Breast epithelium (tissue), 4 donors: ENCODE measurements around the gene PRDX1. TPM values are rescaled to one million over a fixed set of nuclear protein-coding genes. Genes with fewer than 3 reads are reported as not detected.

Experiments
- DNase-seq, 2 donors: peaks; one replicate each; pipeline ENCODE4 v3.0.0-alpha.2; 2019; ENCODE audit warnings: low spot score in 2 of 2
- H3K27ac ChIP-seq, 2 donors: fragments of 200-600 bp; sonication (generic) in 1 of 2; one replicate each; pipeline ENCODE4 v1.5.1; 2016 to 2019; ENCODE audit warnings: mild to moderate bottlenecking in 1 of 2
- H3K27me3 ChIP-seq, 2 donors: fragments of 200-600 bp; sonication (generic) in 1 of 2; one replicate each; pipeline versions ENCODE4 v1.5.1 to v1.6.0; 2017 to 2019; ENCODE audit warnings: control low read depth in 1 of 2, mild to moderate bottlenecking in 1 of 2
- H3K36me3 ChIP-seq: fragments of 200-600 bp; one replicate; pipeline ENCODE4 v1.5.1; 2019
- H3K4me1 ChIP-seq, 2 donors: fragments of 200-600 bp; sonication (generic); one replicate each; pipeline ENCODE4 v1.5.1; 2016 to 2019; ENCODE audit warnings: control low read depth in 1 of 2
- H3K4me3 ChIP-seq, 3 donors: fragments of 200-600 bp; sonication (generic); 1 replicate in 2 of 3; 2 replicates in 1 of 3; pipeline ENCODE4 v1.5.1; 2016 to 2019; ENCODE audit warnings: mild to moderate bottlenecking in 3 of 3, moderate library complexity in 2 of 3
- H3K9me3 ChIP-seq, 2 donors: fragments of 200-600 bp; sonication (generic) in 1 of 2; one replicate each; pipeline ENCODE4 v1.5.1; 2016 to 2019; ENCODE audit warnings: control low read depth in 1 of 2
- POLR2A ChIP-seq: fragments of 450-650 bp; IDR thresholded peaks from one replicate; pipeline ENCODE4 v1.6.1; 2016; ENCODE audit warnings: antibody characterized with exemption, mild to moderate bottlenecking, moderate library complexity
- POLR2AphosphoS5 ChIP-seq, 3 donors: sonication (generic); formaldehyde crosslinking; IDR thresholded peaks; one replicate each; pipeline ENCODE4 v1.6.1; 2017; ENCODE audit warnings: antibody characterized with exemption in 3 of 3
- intact Hi-C: fragments of 100-400 bp; cut with DNase I; formaldehyde crosslinking; loops from one replicate; pipeline ENCODE4 v1.15.1; 2023; ENCODE audit warnings: low total_unique reads
- total RNA-seq, 3 donors: library from RNA; depleted of rRNA; stranded (reverse); fragments of >200 nt; gene quantifications; one replicate each; pipeline ENCODE4 v1.1.0, GENCODE V29; 2016
- TF ChIP-seq, protein P1 (sequence below), 3 donors: fragments of 450-650 bp; IDR thresholded peaks; one replicate each; pipeline ENCODE4 v1.5.1; 2016 to 2017; ENCODE audit warnings: antibody characterized with exemption in 3 of 3, mild to moderate bottlenecking in 3 of 3, moderate library complexity in 3 of 3

PRDX1 gene
- total RNA-seq, 3 donors from 2014 or later, result 178 to 313 (median 308) TPM

- peak; percentile 66 to 68 for DNase-seq
- H3K27me3 ChIP-seq, result no peaks in the 10 kb centered on the region
- peak overlapping the region; percentile 21 to 27 for H3K27ac ChIP-seq
- TF ChIP-seq, protein P1, sequence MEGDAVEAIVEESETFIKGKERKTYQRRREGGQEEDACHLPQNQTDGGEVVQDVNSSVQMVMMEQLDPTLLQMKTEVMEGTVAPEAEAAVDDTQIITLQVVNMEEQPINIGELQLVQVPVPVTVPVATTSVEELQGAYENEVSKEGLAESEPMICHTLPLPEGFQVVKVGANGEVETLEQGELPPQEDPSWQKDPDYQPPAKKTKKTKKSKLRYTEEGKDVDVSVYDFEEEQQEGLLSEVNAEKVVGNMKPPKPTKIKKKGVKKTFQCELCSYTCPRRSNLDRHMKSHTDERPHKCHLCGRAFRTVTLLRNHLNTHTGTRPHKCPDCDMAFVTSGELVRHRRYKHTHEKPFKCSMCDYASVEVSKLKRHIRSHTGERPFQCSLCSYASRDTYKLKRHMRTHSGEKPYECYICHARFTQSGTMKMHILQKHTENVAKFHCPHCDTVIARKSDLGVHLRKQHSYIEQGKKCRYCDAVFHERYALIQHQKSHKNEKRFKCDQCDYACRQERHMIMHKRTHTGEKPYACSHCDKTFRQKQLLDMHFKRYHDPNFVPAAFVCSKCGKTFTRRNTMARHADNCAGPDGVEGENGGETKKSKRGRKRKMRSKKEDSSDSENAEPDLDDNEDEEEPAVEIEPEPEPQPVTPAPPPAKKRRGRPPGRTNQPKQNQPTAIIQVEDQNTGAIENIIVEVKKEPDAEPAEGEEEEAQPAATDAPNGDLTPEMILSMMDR (IDR thresholded peaks at IDR 0.05), result no peak
- TF ChIP-seq POLR2A (no peak), POLR2AphosphoS5 (IDR thresholded peaks at IDR 0.05) (peak in 2 of 3 donors; percentile 37 to 67)
- no peaks in the 10 kb centered on the region for H3K4me1 ChIP-seq
- no peaks in the 10 kb centered on the region for H3K36me3 ChIP-seq
- H3K9me3 ChIP-seq, result no peaks in the 10 kb centered on the region
- H3K4me3 ChIP-seq, result no peak overlapping the region
- intact Hi-C loops, result loop anchor here (10.0 kb wide), 1 partner anchor 64 kb away; the partner anchor contains the start of genes CCDC163 and MMACHC
Measured at GRCh38 chr1:45568421-45568820, 46.7 kb upstream of the PRDX1 start.

GRCh38 chr1:45567911-45568310 is 46.2 kb upstream of the PRDX1 start:
- H3K27me3 ChIP-seq, result no peaks in the 10 kb centered on the region
- intact Hi-C loops, result loop anchor here (10.0 kb wide), 1 partner anchor 63 kb away; the partner anchor contains the start of genes CCDC163 and MMACHC
- no peak overlapping the region for H3K4me3 ChIP-seq
- H3K9me3 ChIP-seq, result no peaks in the 10 kb centered on the region
- no peaks in the 10 kb centered on the region for H3K36me3 ChIP-seq
- TF ChIP-seq, protein P1 (IDR thresholded peaks at IDR 0.05), result no peak
- TF ChIP-seq POLR2A (no peak), POLR2AphosphoS5 (IDR thresholded peaks at IDR 0.05) (no peak)
- no peak for DNase-seq
- no peaks in the 10 kb centered on the region for H3K4me1 ChIP-seq
- H3K27ac ChIP-seq, result peak overlapping the region in 1 of 2 donors; percentile 27

- Histone ChIP-seq H3K9me3 (no peaks in the 10 kb centered on the region), H3K27ac (peak overlapping the region; percentile 34 to 54), H3K27me3 (no peaks in the 10 kb centered on the region), H3K4me3 (no peak overlapping the region), H3K36me3 (no peaks in the 10 kb centered on the region), H3K4me1 (no peaks in the 10 kb centered on the region)
- intact Hi-C loops, result loop anchor here (10.0 kb wide), 1 partner anchor 62 kb away; the partner anchor contains the start of genes CCDC163 and MMACHC
- peak; percentile 34 to 60 for DNase-seq
- peak in 2 of 3 donors; percentile 18 to 23 for TF ChIP-seq POLR2AphosphoS5 (IDR thresholded peaks at IDR 0.05)
- no peak for TF ChIP-seq POLR2A
Measured at GRCh38 chr1:45566722-45567121, 45.0 kb upstream of the PRDX1 start.

DNA sequence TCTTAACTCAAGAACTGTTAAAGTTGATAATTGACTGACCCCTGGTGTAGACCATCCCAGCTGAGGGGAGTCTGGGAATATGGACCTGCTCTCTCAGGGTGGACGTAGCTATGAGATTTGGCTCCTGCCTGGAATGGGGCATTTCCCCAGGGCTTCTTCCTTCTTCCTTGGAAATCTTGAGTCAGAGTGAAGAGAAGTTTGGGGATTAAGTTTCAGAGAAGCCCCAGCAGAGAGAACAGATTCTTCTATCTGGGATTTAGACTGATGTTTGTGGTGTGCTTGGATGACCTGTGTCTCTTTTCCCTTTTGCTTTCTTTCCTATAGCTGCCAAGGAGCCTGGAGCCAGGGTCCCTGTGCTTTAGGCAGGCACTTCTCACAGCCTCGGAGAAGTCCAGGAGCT is 42.2 kb upstream of the PRDX1 start:
- no peak overlapping the region for H3K27ac ChIP-seq
- intact Hi-C loops, result loop anchor here (10.0 kb wide), 1 partner anchor 59 kb away; the partner anchor contains the start of genes CCDC163 and MMACHC
- no peaks in the 10 kb centered on the region for H3K27me3 ChIP-seq
- no peaks in the 10 kb centered on the region for H3K9me3 ChIP-seq
- H3K4me3 ChIP-seq, result no peak overlapping the region
- peak in 1 of 2 donors; percentile 1 for DNase-seq
- no peaks in the 10 kb centered on the region for H3K4me1 ChIP-seq
- no peaks in the 10 kb centered on the region for H3K36me3 ChIP-seq
- TF ChIP-seq POLR2A, result no peak
- TF ChIP-seq POLR2AphosphoS5 (IDR thresholded peaks at IDR 0.05), result no peak
- TF ChIP-seq, protein P1 (IDR thresholded peaks at IDR 0.05), result no peak

DNA sequence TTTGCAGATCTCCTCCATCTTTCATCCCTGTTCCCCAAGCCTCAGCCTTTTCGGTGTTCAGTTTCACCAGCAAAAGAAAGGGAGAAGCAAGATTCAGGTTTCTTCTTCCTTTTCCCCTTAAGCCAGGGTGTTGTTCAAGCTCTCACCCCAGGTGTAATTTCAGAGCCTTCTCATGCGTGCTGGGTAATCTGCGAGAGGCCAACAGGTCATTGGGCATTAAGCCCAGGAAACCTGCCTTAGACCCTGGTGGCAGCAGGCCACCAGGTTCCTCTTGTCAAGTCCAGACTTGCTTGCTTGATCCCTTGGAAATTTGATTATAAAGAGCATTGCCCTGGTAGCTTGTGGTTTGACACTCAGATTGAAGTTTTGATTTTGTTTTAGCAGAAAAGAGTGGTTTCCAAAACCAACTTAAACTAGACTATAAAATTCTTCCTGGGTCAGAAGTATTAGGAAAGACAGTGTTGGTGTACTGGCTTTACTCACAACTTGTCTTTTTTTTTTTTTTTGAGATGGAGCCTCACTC is 35.8 kb upstream of the PRDX1 start:
- Histone ChIP-seq H3K4me1 (no peaks in the 10 kb centered on the region), H3K9me3 (no peaks in the 10 kb centered on the region), H3K27me3 (no peaks in the 10 kb centered on the region), H3K4me3 (no peak overlapping the region), H3K36me3 (no peaks in the 10 kb centered on the region), H3K27ac (peak overlapping the region; percentile 9 to 53)
- intact Hi-C loops, result no loop called here
- TF ChIP-seq POLR2A (no peak), POLR2AphosphoS5 (IDR thresholded peaks at IDR 0.05) (no peak)
- TF ChIP-seq, protein P1 (IDR thresholded peaks at IDR 0.05), result no peak
- DNase-seq, result no peak
